Activated T-cell treated with anti-CD3 and anti-CD28 coated beads for 1 hour (primary cell): ENCODE data around the gene ACOX3.

Experiments used
- DNase-seq: peaks from one replicate; pipeline ENCODE4 v3.0.0-alpha.2; 2020; ENCODE audit warnings: low read depth

ACOX3 gene

DNA sequence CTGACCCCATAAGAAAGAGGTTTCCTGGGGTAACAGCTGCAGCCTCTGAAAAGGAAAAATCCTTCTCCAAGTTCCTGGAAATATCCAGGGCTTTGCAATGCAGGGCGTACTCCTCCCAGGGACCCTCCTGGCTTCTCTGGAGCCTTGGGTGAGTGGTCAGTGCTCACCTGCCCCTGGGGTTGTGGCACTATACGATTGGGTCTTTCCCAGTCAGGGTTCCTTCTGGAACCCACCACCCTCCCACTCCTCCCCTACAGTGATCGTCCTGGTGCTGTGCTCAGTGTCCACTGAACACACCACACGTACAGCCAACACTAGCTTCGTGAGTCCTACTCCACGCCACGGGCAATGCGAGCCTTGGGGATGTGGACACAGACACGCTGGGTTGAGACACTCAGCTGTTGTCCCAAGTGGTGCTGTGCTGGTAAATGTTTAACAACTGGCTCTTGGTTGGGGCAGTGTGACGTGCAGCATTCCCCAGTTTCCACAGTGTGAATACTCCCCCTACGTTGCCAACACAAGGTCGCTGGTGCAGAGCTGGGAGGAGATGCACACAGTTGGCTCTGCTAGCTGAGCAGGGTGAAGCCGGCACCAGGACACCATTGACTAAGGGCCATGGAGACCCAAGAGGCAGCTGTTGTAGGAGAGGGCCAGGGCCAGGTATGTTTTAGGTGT is 105.6 kb downstream of the ACOX3 start:
- DNase-seq, result no peak

DNA sequence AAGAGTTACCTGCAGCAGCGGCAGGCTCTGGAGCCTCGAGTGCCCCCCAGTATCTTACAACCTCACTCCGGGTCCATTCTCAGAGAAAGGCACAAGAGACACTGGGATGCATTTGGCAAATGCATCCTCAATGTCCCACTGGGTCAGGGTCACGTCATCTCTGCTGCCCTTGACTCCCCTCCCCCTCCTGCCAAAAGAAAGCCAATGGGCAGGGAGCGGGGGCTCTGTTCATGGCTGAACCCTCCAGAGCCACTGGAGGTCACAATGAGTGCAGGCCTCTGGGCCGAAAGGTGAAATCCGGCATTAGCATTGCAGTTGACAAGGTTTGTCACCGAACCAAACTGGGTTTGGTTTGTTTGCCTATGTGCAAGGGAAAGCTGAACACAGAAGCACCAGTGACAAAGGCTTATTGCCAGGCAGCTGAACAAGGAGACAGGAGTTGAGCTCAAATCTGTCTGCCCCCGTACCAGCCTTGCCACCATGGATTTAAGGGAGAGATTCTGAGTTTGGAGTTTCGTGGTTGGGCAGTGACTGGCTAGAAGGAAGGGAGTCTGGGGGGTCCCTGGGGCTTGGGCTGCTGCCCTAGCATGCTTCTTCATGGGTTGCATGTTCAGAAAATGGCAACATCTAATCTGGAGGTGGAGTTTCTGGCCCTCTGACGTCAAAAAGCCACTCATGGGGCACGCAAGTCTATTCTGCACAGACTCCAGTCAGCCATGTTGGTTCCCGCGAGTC is 106.6 kb downstream of the ACOX3 start:
- DNase-seq, result no peak

DNA sequence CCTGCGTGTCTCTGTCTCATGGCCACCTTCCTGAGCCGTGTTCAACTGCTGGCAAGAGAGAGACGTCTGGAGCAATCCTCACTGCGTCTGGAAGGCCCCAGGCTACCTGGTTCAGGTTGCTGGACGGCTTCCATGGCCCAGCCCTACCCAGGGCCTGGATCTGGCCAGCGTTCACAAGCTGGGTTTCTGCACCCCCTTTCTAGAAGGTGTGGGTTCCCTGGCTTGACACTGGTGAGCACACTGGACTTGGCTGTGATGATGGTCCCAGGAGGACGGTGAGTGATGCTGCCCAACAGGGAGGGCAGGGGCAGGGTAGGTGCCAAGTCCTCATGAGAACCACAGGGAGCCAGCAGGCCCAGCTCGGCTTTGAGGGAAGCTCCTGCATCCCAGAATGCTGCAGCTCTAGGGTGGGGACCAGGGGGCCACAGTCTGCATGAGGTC is 107.6 kb downstream of the ACOX3 start:
- no peak for DNase-seq

DNA sequence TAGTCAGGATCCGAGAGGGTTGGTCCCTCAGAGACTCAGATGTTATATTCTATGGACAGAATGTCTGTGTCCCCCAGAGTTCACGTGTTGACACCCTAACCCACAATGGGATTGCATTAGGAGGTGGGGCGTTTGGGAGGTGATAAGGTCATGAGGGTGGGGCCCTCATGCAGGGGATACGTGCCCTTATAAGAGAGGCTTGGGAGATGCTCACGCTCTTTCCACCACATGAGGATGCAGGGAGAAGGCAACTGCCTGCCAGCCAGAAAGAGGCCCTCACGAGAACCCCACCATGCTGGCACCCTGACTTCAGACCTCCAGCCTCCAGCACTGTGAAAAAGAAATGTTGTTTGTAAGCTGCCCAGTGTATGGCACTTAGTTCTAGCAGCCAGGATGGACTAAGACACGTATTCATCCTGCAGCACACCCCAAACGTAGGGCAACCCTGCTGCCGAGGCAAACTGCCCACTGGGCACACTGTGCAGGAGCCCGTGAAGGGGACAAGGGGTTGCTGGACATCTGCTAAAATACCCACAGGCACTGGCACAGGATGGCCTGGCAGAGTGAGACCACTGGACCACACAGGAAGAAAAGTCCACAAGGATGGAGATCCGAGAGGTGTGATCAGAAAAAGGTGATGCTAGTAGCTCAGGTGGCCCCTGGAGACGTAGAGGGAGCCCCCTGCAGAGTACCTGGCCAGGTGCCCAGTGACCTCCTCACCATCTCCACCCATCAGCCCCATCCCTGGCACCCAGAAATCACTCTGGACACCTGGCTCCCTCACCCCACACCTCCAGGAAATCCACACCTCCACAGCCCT is 108.3 kb downstream of the ACOX3 start:
- DNase-seq, result no peak

DNA sequence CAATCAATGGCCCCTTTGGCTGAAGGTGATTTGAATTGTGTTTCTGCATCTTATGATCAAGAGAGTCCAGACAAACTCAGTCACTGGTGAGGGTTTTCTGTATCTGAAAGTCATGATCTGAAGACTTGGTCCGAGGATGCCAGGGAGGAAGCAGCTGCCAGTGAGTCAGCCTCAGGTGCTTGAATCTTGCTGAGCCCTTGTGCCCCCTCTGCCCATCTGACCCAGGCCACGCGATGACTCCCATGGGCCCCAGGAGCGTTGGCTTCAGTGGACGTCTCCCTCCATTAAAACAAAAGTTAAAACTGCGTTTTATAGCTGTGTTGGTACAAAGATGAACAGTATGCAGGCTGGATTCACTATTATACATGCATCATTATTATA is 109.0 kb downstream of the ACOX3 start:
- DNase-seq, result no peak

DNA sequence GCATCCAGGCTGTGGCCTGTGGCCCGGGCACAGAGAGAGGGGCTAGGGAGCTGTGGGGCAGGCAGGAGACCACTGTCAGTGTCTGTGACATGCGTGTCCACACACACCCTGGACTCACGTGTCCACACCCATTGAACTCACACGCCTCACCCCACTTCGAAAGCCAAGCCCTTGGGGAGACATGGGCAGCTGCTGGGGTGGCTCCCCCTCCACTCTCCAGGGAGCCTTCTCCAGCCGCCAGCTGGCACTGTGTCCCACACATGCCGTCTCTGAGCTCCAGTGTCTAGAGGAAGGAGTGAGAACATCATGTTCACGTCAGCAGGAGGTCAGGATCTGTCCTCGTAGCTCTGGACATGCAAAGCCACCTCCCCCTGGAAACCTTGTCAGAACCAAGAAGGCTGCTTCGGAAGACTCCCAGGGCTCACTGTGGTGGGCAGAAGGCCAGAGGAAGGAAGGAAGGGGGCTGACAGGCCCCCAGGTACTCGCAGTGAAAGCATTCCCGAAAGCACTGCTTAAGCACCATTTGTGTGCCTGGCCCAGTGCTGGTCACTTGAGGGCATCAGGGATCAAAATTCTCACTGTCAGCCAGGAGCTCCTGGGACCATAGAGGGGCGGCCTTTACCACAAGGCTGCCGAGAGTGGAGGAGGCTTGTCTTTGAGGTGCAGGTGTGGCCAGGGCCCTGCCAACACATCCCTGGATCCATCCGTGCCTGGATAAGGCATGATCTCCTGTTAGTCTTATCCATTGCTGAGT is 109.5 kb downstream of the ACOX3 start:
- DNase-seq, result no peak

DNA sequence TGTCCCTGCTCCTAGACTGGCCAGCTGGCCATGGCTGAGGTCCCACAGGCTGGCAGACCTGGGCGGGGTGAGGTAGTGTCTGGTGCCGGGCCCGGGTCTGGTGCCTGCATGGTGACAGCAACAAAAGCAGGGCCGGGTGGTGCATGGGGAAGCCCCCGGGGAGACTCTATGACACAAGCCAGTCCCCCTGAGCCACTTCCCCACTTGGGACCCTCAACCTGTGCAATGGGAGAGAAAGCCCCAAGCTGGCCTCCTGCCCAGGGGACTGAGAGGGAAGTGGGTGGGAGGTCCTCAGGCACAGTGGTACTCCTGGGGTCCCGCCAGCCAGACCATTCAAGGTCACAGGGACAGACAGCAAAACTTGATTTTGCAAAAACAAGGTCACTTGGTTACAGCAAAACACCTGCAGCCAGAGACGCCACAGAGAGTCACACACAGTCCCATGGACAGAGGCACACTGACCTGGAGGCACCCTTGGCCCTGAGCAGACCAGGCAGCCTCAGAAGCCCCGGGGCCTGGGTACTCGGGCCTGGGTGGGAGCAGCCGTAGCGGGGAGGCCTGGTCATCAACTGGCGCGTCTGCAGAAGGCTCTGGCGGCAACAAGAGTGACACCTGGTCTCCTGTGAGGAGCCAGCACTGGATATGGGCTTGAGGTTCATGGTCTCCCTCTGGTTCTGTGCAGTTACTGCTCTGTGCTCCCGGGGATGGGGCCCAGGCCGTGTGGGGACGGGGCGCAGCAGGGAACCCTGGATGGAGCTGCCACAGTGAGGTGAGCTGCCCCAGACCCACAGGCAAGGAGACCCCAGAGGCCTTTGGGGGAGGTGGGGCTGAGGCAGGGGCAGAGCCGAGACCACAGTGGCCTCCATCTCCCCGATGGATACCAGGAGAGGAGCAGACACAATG is 110.4 kb downstream of the ACOX3 start:
- no peak for DNase-seq

DNA sequence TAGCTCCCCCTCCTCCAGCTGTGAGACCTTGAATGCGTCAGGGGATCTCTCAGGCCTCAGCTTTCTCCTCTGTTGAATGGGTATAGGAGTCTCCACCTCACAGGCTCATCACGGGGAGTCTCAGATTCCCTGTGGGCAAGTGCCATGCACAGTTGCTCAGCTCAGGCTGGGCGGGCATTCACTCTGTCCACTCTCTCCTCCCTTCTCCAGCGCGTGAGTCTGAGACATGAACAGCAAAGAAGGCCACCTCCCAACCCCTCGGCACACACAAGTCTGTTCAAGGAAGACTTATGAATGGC is 111.0 kb downstream of the ACOX3 start:
- no peak for DNase-seq

DNA sequence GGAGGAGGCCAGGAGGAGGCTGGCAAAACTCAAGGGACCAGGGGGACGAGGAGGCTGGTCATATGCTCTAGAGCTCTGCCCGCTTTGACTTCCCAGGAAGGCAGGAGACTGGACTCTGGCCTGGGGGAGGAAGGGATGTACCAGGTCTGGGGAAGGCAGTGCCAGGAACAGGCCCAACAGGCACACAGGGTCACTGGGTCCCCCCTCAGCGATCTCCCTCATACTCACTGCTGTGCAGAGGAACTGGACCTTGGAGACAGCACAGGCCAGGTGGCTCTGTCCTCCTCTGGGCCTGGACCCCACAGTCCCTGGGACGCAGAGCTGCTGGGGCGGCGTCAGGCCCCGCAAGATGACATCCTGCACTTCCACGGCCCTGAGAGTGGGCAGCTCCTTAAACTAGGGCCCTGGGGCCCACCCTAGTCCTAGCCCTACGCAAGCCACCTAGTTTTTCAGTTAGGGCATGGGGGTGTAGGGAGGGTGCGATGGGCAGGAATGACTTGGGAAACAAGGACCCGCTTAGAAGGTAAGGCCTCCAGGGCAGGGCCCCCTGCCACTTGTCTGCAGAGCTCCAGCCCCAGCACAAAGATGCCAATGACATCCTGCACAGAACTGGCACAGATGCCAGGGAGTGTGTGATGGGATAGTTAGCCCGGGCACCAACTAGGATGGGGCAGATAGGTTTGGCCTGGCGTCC is 111.5 kb downstream of the ACOX3 start:
- no peak for DNase-seq

DNA sequence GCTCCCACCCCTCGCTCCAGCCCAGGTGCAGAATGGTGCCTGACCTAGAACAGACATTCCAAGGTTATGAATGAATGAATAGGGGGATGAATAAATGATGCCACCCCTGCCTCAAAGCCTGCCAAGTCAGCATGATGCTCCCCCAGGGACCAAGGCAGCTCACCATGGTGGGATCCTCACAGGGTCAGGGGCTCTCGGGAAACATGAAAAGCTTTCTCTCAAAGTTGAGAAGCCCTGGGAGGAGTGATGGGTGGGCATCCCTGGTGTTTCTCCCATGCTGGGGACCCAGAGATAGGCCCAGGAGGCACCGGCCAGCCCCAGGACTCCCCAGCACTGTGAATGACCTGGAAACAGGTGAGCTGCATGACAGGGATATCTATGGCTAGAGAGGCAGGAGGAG is 112.1 kb downstream of the ACOX3 start:
- DNase-seq, result no peak

DNA sequence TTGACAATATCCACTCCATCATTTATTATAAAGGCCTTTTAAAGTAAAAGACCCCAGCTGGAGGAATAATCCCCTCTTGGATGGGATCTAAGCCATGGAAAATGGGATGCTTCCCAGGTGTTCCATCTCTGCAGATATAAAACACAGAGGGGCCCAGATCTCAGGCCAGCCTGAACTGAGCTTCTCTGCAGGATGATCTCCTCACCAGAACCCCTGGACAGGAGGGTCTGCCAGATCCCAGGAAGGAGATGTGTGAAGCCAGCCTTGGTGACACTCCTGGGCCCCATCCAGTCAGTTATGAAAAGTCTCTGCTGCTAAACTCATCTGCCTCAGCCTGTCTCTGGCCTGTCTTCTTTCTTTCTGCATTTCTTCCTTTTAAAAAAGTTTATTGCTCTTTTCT is 114.3 kb downstream of the ACOX3 start:
- no peak for DNase-seq

DNA sequence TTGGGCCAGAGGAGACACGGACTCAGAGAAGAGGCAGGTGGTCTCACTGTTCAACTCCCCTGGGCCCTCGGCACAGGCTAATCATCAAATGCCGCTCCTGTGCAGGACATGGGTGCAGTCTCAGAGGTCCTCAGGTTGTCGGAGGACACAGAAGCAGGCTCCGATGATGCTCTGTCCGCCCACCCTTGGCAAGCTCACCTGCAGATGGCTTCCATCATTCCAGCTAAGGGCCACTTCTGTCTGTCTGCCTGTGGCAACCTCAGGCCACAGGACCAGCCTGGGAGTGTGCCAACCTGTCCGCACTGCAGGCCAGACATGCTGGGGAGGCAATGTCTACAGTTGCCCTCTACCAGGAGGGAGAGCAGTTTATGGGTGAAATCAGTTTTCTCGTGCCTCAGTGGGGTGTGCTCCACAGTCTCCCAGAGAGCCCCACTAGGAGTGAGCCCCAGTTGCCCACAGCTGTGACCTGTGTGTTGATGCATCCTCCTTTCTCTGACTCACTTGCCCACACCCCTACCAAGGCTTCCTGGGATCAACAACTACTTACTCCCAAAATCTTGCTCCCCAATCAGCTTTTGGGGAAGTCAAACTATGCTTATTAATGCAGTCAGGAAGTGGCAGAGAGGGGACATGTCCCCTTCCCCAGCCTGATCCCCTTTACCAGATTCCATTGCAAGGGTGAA is 115.1 kb downstream of the ACOX3 start:
- DNase-seq, result no peak

DNA sequence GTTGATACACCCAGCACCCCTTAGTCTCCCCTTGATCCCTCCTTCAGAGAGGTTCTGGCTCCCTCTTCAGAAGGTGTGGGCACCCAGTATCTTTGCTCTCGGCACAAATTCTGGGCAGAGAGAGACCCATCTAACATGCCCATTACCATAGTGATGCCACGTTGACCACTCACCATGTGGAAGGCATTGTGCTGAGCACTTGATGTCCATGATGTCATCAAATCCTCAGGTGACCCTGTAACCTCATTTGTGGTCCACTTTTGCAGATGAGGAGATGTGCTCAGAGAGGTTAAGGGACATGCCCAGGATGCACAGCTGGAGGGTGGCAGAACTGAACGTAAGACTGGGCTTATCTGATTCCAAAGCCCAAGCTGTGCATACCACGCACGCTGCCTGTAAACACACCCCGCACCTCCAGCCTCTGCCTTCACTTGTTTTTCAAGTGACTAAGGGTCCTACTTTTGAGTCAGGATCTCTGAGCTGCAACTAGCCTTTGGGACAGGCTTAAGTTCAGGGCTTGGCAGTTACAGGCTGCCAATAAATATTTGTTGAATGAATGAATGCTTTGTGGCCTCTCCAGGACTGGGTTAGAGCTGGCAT is 115.8 kb downstream of the ACOX3 start:
- DNase-seq, result no peak

DNA sequence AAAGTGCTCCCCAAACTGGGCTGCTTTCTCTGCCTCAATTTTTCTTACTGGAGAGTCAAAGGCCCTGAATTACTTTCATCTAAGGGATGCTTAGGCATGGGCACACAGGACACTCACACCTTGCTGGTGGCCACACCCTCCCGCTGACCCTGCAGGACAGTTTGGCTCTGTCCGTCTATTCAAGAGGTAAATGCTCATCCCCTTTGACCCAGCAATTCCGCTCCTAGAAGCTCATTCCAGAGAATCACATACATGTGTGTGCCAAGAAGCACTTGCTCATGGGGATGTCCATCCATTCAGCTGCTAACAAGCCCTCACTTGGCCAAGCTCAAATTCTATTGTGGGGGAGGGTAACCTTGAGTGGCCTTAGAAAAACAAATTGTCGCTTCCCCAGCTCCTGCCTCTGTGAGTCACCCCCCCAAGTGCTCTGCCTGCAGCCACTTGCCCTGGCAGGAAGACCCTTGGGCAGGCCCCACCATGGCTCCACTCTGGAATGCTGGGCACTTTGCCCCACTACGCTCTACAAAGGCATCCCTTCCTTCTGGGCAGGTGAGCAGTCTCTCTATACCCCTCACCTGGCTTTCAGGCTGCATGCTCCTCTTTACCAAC is 116.5 kb downstream of the ACOX3 start:
- no peak for DNase-seq

DNA sequence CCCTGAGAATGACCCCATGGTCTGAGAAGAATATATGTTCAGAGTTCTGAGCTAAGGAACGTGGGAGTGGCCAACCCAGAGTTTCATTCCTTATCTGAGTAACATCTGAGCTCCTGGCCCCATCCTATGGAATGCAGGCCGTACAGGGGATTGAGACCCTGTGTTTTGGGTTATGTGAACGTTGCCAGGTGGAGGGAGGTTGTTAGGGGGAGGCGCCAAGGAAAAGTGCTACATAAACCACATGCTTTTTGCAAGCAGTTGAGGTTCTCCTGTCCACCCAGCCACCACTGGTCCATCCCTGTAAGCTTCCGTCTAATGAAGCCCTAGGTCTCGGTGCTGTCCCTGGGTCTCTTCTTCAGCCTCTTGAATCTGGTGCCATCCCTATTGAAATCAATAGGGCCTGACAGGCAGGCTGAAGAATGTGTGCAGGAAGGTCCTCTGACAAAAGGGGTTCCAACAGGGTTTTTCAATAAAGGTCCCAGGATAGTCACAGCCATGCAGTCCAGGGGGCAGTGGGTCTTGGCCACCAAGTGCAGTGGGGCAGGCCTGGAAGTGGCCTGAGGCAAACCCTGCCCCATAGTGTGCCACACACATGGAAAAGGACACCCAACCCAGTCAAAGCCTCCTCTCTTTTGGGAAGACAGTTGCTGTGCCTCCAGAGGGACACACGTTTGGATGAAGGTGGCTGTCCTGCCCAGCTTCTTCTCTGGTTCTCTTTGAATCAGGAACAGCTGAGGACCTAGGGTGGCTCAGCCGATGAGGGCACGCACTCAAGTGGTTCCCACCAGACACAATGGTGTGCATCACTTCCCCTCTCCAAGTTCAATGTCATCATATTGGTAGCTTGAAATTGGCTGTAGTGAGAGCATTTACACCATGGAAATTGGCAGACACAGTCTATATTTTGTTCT is 117.5 kb downstream of the ACOX3 start:
- DNase-seq, result no peak

DNA sequence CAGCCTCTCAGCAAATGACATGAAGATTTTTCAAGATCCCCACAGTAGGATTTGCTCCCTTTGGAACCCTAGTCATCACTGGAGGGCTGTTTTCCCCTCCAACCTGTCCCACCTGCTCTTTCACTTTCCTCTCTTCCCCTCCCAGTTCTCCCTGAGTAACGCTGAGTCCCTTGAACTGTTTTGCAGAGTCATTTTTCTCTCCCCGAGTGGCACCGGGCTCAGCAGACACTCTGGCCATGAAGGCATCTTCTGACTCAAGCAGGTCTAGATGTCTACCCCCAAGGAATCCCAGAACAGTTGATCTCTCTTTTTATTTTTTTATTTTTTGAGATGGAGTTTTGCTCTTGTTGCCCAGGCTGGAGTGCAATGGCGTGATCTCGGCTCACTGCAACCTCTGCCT is 118.8 kb downstream of the ACOX3 start:
- no peak for DNase-seq

DNA sequence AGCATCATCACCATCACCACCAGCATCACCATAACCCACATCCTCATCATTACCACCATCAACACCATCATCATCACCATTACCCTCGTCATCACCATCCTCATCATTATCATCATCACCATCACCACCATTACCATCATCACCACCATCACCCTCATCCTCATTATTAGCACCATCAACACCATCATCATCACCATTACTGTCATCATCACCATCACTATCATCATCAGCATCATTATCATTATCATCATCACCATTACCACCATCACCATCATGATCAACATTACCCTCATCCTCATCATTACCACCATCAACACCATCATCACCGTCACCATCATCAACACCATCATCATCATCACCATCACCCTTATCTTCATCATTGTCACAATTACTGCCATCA is 119.3 kb downstream of the ACOX3 start:
- DNase-seq, result no peak

DNA sequence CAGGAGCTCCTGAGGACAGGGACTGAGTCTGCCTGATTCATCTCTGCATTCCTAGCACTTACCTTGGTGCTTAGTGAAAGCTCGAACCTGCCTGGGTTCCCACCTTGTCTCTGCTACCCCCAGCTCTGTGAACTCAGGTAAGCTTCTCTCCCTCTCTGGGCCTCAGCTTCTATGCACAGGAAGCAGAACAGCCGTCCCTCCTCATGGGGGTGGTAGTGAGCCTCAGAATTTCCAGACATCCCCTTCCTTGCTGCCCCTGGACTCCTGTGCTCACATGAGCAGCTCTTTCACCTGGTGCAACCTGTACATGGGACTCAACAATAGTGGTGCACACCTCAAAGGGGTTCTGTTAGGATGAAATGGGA is 120.2 kb downstream of the ACOX3 start:
- DNase-seq, result no peak
